CD4-positive, alpha-beta T cell treated with Interferon gamma for 1 hour (primary cell): ENCODE results near the gene ITSN1.

ENCODE experiments used
- DNase-seq: peaks from one replicate; pipeline ENCODE4 v3.0.0-alpha.2; 2020

The ITSN1 gene

GRCh38 chr21:33733601-33734000 lies 91.3 kb downstream of the ITSN1 start:
- no peak for DNase-seq

- no peak for DNase-seq
Measured at GRCh38 chr21:33734291-33734690, 92.0 kb downstream of the ITSN1 start.

DNA sequence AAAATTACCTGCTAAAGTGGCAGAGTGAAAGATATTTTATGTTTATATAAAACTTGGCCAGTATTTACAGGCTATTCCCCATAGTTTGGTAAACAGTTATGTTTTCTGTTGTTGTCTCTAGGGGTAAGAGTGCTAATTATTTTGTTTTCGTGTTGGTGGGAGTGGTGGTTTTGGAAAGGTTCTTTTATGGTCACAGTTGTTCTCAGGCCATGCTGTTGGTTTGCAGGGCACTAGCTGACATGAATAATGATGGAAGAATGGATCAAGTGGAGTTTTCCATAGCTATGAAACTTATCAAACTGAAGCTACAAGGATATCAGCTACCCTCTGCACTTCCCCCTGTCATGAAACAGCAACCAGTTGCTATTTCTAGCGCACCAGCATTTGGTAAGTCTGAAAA lies 92.5 kb downstream of the ITSN1 start:
- no peak for DNase-seq

- no peak for DNase-seq
Measured at GRCh38 chr21:33736569-33736968, 94.3 kb downstream of the ITSN1 start.

DNA sequence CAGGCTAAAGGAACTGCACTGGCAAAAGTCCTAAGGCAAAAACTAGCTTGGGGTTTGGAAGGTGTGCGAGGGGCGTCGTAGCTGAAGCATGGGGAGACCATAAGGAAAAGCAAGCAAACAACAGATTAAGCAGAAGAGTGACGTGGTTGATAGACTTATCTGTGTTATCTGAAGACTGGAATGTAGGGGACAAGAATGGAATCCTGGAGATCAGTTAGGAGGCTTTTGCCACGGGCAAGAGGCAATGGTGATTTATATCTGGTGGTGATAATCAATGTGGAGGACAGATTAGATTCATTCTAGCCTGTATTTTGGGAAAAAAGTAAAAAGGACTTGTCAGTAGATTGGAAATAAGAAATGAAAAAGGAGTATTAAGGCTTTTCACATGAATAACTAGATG lies 97.4 kb downstream of the ITSN1 start:
- no peak for DNase-seq

GRCh38 chr21:33747420-33747819 lies 105.1 kb downstream of the ITSN1 start:
- no peak for DNase-seq

- DNase-seq = no peak
Measured at GRCh38 chr21:33748903-33749302, 106.6 kb downstream of the ITSN1 start.

DNA sequence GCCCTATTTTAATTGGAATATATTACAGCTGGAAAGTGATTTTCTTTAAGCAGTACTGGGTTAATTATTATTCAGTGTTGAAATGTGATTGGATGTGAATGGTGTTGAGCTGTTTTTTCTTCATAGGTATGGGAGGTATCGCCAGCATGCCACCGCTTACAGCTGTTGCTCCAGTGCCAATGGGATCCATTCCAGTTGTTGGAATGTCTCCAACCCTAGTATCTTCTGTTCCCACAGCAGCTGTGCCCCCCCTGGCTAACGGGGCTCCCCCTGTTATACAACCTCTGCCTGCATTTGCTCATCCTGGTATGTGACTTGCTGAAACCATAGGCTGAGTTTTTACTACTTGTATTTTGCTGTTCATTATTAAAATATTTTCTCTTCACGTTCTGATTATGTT lies 107.7 kb downstream of the ITSN1 start:
- DNase-seq = no peak

DNA sequence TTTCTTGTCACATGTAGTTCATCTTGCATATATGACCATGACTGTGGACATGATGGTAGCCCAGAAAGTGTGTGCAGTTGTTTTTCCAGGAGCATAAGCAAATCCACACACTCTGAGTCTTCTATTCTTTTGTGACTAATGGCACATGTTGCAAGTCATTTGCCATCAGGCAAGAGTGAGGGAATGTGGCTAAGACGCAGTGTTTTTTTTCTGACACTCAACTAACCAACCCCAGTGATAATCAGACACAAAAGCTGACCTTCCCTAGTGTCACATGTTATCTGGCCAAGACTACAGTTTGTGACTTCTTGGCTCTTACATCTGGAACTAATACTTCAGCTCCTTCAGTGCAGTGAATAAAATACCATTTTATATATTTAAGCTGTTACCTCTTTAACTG lies 108.8 kb downstream of the ITSN1 start:
- DNase-seq = no peak

- no peak for DNase-seq
Measured at GRCh38 chr21:33751533-33751932, 109.2 kb downstream of the ITSN1 start.

GRCh38 chr21:33752260-33752659 lies 110.0 kb downstream of the ITSN1 start:
- DNase-seq = no peak

DNA sequence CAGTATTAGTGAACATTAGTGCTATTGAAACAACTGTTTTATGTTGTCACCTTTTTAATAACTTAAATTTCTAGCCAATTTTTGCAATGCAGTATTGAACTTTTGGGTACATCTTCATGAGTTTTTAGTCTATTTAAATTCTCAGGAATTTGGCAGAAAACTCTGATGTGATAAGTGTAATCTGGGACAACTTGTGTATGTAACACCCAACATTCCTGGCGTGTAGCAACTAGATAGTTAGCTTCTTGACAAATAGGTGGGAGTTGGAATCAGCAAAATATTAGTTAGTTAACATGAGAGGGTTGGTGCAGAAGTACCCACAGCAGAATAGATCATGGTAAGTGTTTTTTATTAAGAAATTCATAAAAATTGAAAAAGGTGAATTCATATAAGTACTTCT lies 111.6 kb downstream of the ITSN1 start:
- no peak for DNase-seq

- no peak for DNase-seq
Measured at GRCh38 chr21:33754481-33754880, 112.2 kb downstream of the ITSN1 start.

DNA sequence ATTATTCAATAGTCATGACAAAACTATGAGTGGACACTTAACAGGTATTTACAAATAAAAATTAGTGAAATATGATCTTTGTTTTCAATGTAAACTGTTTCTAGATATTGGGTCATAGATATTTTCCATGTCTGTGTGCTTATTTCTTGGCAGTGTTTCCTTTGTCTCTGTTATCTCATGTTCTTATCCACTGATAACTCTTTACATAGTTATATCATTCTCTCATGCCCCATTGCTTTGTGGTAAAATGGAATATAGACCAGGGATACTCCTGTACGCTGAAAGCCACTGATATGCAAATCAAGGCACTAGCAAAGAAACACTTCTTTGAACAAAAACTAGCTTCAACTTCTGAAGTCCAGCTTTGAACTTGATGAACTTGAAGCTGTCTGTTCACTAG lies 113.1 kb downstream of the ITSN1 start:
- no peak for DNase-seq

DNA sequence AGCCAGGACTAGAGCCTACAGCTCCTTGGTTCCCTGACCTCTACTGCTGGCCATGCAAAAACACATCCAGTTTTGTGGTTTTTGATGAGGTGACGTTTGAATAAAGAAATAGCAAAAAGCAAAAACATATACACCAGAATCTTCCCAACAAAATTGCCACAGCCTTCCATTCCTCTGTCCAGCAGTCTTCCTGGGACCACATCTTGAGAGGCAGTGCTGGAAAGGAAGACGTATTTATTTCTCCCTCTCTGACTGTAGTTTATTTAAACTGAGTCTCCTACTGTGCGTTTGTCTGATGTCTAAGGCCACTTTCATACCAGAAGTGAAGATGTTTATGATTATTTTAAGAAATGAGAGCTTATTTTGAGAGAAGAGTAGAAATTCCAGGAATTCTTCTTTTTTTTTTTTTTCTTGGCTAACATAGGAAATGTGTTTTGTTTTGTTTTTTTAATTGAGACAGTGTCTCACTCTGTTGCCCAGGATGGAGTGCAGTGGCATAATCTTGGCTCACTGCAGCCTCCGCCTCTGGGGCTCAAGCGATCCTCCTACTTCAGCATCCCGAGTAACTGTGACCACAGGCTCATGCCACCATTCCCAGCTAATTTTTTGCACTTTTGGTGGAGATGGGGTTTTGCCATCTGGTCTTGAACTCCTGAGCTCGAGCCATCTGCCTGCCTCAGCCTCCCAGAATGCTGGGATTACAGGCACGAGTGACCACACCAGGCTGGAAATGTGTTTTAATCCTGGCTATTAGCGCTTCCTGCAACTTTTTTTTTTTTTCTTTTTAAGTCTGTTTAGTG lies 118.5 kb downstream of the ITSN1 start:
- DNase-seq = no peak

GRCh38 chr21:33761441-33762036 lies 119.2 kb downstream of the ITSN1 start:
- no peak for DNase-seq

DNA sequence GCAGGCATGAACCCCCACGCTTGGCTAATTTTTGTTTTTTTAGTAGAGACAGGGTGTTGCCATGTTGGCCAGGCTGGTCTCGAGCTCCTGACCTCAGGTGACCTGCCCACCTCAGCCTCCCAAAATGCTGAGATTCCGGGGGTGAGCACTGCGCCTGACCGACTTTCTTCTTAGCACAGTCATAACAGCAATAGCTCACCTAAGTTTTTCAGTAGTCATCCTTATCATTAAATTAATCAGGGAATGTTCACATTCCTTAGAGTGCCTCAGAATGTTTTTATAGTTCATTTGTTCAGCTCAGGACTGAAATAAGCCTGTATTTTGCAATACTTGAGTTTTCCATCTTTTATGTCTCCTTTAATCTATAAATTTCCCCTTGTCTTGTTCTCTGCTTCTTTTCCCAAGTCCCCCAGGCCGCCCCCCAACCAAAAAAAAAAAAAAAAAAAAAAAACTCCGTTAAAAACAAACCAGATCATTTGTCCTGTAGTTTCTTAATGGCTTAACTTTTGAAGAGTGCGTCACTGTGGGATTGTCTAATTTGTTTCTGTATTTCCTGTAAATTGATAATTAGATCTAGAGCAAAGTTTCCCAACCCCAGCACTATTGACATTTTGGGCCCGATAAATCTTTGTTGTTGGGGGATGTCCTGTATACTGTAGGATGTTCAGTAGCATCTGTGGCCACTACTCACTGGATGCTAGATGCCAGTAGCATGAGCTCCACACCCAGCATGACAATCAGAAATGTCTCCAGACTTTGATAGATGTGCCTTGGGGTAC lies 120.7 kb downstream of the ITSN1 start:
- no peak for DNase-seq

DNA sequence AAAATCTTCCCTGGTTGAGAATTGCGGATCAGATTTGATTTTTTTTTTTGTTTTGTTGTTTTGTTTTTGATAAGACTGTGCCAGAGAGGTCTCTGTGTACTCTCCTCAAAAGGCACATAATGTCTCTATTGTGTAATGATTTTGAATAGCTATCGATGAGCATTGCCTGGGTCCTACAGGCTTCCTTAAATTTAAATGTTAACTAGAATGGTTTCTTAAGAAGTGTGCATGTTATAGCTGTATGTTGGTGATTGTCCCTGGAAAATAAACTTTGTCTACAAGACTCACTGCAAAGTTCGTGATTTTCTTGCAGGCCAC lies 121.2 kb downstream of the ITSN1 start:
- no peak for DNase-seq

DNA sequence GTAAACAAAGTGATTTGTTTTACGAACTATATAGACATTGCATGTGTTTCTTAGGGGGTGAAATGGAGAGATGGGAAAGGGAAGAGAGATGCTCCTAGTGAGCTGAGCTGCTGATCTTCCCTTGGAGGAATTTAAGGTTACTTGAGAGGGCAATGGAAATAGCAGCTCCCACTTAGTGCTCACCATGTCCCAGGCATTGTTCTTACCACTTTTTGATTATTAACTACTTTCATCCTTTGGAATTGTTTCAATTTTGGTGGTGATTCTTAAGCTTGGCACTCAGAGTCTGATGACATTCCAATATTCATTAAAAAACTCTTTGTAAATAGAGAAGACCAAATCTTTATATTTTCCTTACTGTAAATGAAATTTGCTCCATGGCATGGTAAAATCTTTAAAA lies 124.9 kb downstream of the ITSN1 start:
- DNase-seq = no peak

DNA sequence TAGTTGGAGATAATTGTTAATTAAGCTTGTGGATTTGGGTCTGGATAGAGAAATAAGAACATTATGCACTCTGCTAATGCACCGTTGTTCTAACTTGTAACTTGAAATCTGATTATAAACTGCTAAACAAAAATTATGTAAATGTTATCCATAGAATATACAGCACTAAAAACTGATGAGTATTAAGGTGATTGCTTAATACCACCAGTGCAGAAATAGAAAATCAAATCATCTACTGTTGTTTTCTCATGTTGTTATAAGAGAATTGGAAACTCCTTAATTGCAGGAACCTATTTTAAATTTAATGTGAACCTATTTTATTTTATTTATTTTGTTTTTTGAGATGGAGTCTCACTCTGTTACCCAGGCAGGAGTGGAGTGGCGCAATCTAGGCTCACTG lies 125.7 kb downstream of the ITSN1 start:
- no peak for DNase-seq

DNA sequence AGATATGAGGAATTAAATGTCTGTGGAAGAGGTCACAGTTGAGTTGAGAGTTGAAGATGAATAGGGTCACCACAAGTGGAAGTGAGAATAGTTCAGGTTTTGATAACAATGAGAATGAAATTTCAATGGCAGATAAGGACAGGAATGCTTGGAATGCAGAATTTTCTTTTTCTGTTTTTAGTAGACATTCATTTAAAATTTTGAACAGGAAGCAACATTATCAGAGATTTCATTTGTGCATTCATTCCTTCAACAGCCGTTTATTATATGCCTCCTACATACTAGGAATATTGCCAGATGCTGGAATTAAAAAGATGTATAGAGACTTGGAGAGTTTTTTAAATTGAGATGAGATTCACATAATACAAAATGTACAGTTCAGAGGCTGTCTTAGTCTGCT lies 126.8 kb downstream of the ITSN1 start:
- no peak for DNase-seq

- DNase-seq = no peak
Measured at GRCh38 chr21:33770542-33770941, 128.2 kb downstream of the ITSN1 start.

GRCh38 chr21:33771976-33772375 lies 129.7 kb downstream of the ITSN1 start:
- DNase-seq = no peak

GRCh38 chr21:33774551-33774950 lies 132.2 kb downstream of the ITSN1 start:
- DNase-seq = no peak
